ENCODE measurements around the gene CCPG1.

DNA sequence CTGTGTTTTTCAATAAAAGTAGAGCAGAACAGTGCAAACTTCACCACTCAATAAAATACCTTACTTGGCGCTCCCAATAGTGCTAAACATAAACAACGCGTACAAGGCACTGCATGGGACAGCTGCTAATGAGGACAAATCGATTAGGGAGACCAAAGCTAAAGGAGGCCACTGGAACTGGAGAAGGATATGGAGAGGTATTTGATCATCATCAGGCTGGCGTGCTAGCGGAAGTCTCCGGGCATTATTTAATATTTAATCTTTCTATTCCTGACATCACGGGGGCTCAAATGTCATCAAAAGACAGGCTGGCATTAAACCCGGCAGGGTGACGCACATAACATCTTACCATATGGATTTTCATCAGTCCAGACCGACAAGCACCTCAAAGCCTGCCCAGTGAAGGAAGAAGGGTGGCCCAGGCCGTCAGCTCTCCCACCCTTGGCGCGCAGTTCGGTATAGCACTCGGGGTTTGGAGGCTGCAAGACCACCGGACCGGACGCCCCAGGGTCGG lies 604 bp downstream of the CCPG1 start:
- TF ChIP-seq SP2 (tag by site-specific recombination; IDR thresholded peaks at IDR 0.05) = no peak
- no peak for TF ChIP-seq ZNF530 (tag by site-specific recombination; IDR thresholded peaks at IDR 0.05; ENCODE audit: low read depth)
- no peak for TF ChIP-seq ZNF529 (tag by site-specific recombination; IDR thresholded peaks at IDR 0.05; ENCODE audit: insufficient replicate concordance)
- TF ChIP-seq, protein P1, sequence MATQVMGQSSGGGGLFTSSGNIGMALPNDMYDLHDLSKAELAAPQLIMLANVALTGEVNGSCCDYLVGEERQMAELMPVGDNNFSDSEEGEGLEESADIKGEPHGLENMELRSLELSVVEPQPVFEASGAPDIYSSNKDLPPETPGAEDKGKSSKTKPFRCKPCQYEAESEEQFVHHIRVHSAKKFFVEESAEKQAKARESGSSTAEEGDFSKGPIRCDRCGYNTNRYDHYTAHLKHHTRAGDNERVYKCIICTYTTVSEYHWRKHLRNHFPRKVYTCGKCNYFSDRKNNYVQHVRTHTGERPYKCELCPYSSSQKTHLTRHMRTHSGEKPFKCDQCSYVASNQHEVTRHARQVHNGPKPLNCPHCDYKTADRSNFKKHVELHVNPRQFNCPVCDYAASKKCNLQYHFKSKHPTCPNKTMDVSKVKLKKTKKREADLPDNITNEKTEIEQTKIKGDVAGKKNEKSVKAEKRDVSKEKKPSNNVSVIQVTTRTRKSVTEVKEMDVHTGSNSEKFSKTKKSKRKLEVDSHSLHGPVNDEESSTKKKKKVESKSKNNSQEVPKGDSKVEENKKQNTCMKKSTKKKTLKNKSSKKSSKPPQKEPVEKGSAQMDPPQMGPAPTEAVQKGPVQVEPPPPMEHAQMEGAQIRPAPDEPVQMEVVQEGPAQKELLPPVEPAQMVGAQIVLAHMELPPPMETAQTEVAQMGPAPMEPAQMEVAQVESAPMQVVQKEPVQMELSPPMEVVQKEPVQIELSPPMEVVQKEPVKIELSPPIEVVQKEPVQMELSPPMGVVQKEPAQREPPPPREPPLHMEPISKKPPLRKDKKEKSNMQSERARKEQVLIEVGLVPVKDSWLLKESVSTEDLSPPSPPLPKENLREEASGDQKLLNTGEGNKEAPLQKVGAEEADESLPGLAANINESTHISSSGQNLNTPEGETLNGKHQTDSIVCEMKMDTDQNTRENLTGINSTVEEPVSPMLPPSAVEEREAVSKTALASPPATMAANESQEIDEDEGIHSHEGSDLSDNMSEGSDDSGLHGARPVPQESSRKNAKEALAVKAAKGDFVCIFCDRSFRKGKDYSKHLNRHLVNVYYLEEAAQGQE (tag by site-specific recombination; IDR thresholded peaks at IDR 0.05) = no peak
- no peak for TF ChIP-seq YY1 (tag by site-specific recombination; IDR thresholded peaks at IDR 0.05)
- no peak; the same call in 1 of the 2 replicates for TF ChIP-seq ZBTB17 (tag by site-specific recombination; IDR thresholded peaks at IDR 0.05)
